Activated naive CD4-positive, alpha-beta T cell treated with Interleukin-2 at 50 U/mL for 16 hours (primary cell): ENCODE measurements around the gene APOC1.
"Not testable (repeated sequence)": the region's sequence is repeated elsewhere in the genome, so short reads cannot be mapped to it uniquely, and the experiment has no call there.

ENCODE experiments used
- DNase-seq: peaks from one replicate; pipeline ENCODE4 v3.0.0-alpha.2; 2020

APOC1 gene

DNA sequence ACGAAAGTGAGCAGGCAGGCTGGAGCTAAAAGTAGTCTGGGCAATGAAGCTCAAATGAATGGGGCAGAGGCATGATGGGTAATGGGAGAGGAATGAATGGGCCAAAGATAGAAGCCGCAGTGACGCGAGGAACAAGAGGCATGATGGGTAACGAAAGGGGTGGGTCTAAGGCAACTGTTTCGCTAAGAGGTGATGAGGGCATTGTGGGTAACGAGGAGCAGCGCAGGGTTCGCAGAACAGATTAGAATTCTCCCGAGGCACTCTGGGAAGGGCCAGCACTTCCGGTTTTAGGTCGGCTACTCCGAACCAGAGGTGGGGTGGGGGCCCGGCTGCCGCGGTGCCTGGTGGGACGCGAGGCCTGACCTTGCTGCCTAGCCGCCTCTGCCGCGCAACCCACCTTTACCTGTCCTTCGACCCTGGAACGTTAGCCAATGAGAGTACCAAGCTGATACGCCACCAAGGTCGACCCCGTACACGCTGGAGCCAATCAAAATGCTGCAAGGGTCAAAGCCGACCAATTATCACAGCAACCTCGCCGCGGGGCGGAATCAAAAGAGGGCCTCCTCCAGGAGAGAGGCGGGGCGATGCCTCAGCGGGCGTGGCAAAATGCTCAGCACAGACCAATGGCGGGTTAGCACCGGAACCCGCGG lies 23.9 kb upstream of the APOC1 start:
- peak; percentile 100 for DNase-seq

DNA sequence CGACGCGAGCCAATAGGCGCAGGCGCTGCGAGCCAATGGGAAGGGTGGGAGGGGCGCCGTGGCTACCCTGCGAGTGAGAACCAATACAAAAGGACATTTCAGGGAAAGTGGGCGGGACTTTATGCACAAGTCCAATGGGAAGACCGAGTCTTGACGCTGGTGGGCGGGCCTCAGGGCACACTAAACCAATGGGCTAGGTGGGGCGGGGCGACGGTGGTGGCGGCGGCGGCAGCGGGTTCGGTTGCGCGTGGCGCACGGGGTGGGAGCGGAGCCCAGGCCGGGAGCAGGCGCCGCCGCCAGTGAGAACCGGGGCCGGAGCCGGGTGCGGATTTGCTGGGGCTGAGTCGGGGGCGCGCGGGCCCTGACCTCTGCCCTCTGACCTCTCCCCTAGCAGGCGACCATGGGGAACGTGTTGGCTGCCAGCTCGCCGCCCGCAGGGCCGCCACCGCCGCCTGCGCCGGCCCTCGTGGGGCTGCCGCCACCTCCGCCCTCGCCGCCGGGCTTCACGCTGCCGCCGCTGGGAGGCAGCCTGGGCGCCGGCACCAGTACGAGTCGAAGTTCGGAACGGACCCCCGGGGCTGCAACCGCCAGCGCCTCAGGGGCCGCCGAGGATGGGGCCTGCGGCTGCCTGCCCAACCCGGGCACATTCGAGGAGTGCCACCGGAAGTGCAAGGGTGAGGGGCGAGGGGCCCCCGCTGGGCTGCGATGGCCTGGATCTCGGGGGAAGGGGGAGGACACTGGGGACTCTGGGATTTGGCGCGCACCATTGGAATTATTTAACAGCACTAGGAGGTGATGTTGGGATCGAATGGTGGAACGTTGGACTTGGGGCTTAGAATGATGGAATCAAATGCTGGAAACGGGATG lies 23.2 kb upstream of the APOC1 start, which contains the start of gene TOMM40:
Gene TOMM40 (plus strand): TSS at position 239 of the 867 bp plus-strand sequence. CDS start 162 bp downstream, at position 401.
- DNase-seq = no peak

DNA sequence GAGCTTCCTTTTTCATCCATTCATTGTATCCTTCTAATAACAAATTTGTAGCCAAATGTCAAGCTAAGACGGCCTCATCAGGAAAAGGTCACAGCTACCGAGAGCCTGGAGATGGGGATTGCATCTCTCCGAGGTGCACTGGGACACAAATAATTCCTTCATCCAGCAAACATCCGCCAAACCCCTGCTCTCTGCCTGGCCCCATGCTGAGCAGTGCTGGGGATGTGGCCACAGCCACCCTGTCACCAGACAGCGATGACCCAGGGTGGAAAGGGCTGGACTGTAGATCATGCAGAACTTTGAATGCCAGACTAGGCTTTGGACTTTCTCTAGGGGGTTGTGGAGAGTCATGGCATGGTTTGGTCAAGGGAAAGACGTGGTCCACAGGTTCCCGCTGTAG lies 21.5 kb upstream of the APOC1 start:
- DNase-seq = no peak

DNA sequence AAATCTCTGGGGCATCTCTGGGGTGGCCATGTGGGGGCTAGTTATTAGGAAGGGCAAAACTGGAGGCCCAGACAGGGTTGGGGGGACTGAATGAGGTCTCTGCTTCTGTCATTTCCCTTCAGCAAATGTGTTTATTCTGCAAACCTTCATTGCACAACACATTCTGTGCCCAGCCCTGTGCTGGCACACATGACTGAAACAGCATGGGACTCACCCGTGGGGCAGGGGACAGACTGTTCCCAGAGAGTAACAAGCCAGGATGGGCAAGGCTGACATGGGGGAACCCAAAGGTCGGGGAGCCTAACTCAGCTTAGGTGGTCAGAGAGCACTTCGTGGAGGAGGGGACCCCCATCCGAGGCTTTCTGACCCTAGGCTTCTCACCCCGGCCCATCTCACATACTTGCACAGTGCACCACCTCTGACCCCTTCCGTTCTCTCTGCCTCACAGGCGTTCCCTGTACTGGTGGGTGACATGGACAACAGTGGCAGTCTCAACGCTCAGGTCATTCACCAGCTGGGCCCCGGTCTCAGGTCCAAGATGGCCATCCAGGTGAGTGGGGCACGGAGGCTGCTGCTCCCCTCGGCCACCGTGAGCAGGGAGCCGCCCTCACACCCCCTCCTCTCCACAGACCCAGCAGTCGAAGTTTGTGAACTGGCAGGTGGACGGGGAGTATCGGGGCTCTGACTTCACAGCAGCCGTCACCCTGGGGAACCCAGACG lies 20.9 kb upstream of the APOC1 start:
- no peak for DNase-seq

DNA sequence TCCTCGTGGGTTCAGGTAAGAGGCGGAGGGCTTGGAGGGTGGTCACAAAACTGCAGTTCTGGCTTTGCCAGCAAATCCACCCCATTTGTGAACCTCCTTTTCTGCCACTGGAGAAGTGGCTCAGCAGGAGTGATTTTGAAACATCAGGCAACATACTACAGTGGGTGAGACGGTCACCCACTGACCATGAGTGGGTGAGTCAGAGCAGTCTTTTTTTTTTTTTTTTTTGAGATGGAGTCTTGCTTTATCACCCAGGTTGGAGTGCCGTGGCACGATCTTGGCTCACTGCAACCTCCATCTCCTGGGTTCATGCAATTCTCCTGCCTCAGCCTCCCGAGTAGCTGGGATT lies 20.4 kb upstream of the APOC1 start:
- no peak for DNase-seq

DNA sequence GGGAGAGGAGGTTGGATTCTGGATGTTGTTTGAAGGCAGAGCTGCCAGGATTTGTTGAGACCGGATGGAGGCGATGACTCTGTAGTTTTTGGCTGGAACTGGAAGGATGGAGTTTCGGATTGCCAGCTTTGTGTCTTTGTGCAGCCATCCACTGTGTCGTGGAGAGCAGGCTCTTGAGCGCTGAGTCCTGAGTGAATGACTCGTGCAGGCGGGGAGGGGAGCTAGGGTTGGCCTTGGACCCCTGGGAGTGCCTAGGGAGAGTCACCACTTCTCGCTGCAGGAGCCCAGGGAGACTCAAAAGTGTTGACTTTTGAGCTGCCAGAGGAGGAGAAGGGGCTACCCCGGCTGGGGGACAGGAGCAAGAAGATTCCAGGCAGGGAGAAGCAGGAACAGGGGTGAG lies 19.5 kb upstream of the APOC1 start:
- DNase-seq = no peak

DNA sequence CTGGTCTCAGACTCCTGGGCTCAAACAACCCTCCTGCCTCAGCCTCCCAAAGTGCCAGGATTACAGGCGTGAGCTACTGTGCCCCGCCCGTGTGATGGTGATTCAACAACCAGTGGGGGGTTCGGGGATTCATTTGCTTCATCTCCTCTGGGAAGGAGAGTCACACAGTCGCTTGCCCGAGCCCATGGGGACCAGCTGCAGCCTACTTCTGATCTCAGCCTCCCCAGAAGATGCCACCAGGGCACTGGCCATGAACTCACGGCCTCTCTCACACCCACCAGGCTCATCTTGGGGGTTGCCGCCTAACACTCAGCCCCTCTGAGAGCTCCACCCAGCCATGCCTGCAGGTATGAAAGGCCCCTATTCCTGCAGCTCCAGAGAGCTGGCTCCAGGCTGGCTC lies 16.6 kb upstream of the APOC1 start:
- DNase-seq = no peak

DNA sequence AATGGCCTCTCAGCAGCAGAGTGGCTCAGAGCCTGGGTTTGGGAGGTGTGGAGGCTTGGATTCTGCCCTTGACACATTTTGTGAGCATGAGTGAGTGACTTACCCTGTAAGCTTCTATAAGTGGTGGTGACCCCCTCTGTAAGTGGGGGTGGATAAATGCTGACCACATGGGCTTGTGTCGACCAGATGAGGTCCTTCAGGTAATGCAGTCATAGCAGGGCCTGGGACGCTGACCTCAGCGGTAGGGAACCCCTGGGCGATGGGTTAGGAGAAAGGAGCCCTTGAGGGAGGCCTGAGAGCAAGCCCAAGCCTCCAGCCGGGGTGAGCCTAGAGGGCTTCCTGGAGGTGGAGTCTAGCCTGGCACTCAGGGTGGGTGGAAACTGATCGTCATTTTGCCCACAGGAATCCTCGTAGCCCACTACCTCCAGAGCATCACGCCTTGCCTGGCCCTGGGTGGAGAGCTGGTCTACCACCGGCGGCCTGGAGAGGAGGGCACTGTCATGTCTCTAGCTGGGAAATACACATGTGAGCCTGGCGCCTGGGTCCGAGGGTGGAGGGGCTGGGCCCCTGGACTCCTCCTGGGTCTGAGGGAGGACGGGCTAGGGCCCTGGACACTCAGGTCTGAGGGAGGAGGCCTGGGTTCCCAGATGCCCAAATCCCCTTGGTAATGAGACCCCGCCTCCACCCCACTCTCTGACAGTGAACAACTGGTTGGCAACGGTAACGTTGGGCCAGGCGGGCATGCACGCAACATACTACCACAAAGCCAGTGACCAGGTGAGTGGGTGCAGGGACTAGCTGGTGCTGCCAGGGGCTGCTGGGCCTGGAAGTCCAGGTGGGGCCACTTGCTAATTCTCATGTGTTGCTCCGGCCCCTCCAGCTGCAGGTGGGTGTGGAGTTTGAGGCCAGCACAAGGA lies 13.8 kb upstream of the APOC1 start:
- no peak for DNase-seq

DNA sequence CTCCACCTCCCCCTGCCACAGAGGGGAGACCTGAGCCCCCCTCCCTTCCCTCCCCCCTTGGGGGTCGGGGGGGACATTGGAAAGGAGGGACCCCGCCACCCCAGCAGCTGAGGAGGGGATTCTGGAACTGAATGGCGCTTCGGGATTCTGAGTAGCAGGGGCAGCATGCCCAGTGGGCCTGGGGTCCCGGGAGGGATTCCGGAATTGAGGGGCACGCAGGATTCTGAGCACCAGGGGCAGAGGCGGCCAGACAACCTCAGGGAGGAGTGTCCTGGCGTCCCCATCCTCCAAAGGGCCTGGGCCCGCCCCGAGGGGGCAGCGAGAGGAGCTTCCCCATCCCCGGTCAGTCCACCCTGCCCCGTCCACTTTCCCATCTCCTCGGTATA lies 11.2 kb upstream of the APOC1 start:
- DNase-seq = no peak

DNA sequence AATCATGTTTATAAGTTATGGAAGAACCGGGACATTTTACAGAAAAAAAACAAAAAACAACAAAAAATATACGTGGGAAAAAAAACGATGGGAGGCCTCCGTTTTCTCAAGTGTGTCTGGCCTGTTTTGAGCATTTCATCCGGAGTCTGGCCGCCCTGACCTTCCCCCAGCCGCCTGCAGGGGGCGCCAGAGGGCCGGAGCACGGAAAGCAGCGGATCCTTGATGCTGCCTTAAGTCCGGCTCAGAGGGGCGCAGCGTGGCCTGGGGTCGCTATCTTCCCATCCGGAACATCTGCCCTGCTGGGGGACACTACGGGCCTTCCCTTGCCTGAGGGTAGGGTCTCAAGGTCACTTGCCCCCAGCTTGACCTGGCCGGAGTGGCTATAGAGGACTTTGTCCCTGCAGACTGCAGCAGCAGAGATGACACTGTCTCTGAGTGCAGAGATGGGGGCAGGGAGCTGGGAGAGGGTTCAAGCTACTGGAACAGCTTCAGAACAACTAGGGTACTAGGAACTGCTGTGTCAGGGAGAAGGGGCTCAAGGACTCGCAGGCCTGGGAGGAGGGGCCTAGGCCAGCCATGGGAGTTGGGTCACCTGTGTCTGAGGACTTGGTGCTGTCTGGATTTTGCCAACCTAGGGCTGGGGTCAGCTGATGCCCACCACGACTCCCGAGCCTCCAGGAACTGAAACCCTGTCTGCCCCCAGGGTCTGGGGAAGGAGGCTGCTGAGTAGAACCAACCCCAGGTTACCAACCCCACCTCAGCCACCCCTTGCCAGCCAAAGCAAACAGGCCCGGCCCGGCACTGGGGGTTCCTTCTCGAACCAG lies 10.6 kb upstream of the APOC1 start:
- peak; percentile 77 for DNase-seq

DNA sequence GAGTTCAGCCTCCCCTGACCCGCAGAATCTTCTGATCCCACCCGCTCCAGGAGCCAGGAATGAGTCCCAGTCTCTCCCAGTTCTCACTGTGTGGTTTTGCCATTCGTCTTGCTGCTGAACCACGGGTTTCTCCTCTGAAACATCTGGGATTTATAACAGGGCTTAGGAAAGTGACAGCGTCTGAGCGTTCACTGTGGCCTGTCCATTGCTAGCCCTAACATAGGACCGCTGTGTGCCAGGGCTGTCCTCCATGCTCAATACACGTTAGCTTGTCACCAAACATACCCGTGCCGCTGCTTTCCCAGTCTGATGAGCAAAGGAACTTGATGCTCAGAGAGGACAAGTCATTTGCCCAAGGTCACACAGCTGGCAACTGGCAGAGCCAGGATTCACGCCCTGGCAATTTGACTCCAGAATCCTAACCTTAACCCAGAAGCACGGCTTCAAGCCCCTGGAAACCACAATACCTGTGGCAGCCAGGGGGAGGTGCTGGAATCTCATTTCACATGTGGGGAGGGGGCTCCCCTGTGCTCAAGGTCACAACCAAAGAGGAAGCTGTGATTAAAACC lies 9.9 kb upstream of the APOC1 start:
- no peak for DNase-seq

DNA sequence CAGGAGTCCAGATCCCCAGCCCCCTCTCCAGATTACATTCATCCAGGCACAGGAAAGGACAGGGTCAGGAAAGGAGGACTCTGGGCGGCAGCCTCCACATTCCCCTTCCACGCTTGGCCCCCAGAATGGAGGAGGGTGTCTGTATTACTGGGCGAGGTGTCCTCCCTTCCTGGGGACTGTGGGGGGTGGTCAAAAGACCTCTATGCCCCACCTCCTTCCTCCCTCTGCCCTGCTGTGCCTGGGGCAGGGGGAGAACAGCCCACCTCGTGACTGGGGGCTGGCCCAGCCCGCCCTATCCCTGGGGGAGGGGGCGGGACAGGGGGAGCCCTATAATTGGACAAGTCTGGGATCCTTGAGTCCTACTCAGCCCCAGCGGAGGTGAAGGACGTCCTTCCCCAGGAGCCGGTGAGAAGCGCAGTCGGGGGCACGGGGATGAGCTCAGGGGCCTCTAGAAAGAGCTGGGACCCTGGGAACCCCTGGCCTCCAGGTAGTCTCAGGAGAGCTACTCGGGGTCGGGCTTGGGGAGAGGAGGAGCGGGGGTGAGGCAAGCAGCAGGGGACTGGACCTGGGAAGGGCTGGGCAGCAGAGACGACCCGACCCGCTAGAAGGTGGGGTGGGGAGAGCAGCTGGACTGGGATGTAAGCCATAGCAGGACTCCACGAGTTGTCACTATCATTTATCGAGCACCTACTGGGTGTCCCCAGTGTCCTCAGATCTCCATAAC lies 8.8 kb upstream of the APOC1 start, which contains the start of gene APOE:
Gene APOE (plus strand): TSS at position 360 of the 724 bp plus-strand sequence. CDS start 829 bp downstream, outside the sequence.
- DNase-seq = no peak

DNA sequence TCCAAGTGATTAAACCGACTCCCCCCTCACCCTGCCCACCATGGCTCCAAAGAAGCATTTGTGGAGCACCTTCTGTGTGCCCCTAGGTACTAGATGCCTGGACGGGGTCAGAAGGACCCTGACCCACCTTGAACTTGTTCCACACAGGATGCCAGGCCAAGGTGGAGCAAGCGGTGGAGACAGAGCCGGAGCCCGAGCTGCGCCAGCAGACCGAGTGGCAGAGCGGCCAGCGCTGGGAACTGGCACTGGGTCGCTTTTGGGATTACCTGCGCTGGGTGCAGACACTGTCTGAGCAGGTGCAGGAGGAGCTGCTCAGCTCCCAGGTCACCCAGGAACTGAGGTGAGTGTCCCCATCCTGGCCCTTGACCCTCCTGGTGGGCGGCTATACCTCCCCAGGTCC lies 6.8 kb upstream of the APOC1 start:
- no peak for DNase-seq

DNA sequence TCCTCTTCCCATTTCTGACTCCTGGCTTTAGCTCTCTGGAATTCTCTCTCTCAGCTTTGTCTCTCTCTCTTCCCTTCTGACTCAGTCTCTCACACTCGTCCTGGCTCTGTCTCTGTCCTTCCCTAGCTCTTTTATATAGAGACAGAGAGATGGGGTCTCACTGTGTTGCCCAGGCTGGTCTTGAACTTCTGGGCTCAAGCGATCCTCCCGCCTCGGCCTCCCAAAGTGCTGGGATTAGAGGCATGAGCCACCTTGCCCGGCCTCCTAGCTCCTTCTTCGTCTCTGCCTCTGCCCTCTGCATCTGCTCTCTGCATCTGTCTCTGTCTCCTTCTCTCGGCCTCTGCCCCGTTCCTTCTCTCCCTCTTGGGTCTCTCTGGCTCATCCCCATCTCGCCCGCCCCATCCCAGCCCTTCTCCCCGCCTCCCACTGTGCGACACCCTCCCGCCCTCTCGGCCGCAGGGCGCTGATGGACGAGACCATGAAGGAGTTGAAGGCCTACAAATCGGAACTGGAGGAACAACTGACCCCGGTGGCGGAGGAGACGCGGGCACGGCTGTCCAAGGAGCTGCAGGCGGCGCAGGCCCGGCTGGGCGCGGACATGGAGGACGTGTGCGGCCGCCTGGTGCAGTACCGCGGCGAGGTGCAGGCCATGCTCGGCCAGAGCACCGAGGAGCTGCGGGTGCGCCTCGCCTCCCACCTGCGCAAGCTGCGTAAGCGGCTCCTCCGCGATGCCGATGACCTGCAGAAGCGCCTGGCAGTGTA lies 6.2 kb upstream of the APOC1 start:
- no peak for DNase-seq

DNA sequence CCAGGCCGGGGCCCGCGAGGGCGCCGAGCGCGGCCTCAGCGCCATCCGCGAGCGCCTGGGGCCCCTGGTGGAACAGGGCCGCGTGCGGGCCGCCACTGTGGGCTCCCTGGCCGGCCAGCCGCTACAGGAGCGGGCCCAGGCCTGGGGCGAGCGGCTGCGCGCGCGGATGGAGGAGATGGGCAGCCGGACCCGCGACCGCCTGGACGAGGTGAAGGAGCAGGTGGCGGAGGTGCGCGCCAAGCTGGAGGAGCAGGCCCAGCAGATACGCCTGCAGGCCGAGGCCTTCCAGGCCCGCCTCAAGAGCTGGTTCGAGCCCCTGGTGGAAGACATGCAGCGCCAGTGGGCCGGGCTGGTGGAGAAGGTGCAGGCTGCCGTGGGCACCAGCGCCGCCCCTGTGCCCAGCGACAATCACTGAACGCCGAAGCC lies 5.6 kb upstream of the APOC1 start:
- no peak for DNase-seq

DNA sequence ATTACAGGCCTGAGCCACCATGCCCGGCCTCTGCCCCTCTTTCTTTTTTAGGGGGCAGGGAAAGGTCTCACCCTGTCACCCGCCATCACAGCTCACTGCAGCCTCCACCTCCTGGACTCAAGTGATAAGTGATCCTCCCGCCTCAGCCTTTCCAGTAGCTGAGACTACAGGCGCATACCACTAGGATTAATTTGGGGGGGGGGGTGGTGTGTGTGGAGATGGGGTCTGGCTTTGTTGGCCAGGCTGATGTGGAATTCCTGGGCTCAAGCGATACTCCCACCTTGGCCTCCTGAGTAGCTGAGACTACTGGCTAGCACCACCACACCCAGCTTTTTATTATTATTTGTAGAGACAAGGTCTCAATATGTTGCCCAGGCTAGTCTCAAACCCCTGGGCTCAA lies 4.6 kb upstream of the APOC1 start:
- DNase-seq = no peak

DNA sequence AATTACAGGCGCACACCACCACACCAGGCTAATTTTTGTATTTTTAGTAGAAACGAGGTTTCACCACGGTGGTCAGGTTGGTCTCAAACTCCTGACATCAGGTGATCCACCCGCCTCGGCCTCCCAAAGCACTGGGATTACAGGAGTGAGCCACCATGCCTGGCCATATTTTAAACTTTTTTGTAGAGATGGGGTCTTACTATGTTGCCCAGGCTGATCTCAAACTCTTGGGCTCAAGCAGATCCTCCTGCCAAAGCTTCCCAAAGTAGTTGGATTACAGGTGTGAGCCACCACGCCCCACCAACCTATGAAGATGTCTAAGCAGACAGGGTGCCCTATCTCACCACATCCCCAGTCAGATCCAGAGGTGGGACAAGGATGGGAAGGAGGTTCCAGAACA lies 2.5 kb upstream of the APOC1 start:
- DNase-seq = not testable (repeated sequence)

DNA sequence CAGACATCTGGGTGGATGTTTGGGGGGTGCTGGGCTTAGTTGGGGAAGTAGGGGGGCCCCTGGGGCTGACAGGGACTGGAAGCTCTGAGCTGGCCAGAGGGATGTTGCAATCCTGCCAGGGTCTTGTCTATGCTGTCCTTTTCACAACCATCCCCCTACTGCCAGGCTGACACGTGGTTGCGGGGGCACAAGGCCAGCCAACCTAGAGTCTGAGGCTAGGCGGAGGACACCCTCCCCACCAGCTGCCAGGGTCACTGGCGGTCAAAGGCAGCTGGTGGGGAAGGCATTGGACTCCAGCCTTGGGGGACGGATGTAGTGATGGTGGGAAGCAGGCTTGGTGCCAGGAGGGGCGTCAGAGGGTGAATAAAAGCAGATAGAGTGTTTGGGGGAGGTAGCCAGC lies 1.6 kb upstream of the APOC1 start:
- DNase-seq = no peak

DNA sequence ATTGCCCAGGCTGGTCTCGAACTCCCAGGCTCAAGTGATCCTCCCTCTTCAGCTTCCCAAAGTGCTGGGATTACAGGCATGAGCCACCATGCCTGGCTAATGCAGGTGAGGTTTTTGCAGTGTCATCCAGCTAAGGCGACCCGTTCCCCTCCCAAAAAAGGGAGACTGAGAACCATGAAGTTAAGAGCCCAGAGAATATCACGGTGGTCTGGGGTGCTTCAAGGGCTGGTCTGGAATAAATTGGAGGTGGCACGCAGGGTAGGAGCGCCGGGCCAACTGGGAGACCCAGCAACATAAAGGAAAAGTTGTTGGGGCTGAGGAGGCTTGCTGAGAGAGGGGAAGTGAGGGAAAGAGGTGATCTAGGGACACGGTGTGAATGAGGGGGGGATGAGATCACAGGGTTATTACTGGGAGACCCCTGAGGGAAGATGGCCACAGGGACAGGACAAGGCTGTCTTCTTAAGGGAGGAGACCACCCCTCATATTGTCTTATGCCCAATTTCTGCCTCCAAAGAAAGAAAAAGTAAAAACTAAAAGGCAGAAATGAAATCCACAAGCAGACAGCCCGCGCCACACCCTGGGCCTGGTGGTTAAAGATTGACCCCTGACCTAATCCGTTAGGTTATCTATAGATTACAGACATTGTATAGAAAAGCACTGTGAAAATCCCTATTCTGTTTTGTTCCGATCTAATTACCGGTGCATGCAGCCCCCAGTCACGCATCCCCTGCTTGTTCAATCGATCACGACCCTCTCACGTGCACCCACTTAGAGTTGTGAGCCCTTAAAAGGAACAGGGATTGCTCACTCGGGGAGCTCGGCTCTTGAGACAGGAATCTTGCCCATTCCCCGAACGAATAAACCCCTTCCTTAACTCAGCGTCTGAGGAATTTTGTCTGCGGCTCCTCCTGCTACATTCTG lies 636 bp upstream of the APOC1 start:
- DNase-seq = not testable (repeated sequence)
